GM18498 (cell line): ENCODE measurements around the gene AGAP3.

Source experiments
- ATAC-seq: cut with Tn5 transposase; IDR thresholded peaks from one replicate; pipeline ENCODE4 v1.9.1; 2021; ENCODE audit warnings: mild to moderate bottlenecking, moderate library complexity; ENCODE audit not compliant: unreplicated experiment

Gene AGAP3

DNA sequence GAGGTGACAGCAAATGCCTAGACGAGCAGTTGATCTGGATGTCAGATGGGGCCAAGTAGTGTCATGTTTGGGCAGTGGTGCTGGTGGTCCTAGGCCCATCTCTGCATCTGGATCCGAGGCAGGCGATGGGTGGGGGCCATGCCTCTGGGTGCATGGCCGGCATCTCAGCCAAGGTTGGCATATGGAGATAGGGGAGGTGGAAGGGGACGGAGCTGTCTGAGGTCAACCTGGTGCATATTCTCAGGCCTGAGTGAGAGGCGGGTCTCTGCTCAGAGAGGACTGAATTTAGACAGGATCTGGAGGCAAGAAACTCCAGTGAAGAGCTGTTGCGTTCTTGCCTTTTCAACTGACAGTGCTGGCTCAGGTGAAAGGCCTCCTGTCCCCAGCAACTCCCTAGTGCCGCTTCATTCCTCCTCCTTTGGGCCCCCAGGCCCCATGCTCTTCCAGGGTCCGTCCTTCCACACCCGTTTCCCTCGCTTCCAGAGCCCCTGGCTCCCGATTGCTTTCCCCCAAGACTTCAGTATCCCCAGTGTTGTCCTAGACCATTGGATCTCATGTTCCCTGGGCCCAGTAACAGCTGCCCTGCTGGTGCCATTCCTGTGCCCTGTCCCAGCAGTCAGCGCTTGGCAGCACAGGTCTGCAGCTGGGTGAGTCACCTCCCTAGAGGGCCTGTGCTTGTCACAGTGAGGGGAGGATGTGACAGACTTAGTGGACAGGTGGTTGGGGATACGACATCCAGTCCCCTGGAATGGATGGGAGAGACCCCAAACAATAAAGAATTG is 48.7 kb downstream of the AGAP3 start:
- no peak for ATAC-seq

DNA sequence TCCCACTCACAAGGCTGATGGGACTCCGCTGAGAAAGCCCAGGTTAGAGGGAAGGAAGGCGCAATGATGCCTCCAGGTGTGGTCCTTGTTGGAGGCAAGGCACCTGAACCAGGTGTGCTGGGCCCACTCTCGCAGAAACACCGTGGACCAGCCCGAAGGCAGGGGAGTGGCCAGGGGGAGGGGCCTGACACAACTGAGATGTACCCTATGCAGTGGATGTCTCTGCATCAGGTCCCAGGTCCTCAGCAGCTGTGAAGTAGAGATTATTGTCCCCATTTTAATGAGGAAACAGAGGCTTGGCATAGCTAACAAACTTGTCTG is 49.2 kb downstream of the AGAP3 start:
- no peak for ATAC-seq

GRCh38 chr7:151135866-151136843 is 49.9 kb downstream of the AGAP3 start:
- ATAC-seq: no peak

GRCh38 chr7:151137076-151137675 is 50.9 kb downstream of the AGAP3 start:
- no peak for ATAC-seq

- ATAC-seq: no peak
Measured at GRCh38 chr7:151137791-151138152, 51.5 kb downstream of the AGAP3 start.

DNA sequence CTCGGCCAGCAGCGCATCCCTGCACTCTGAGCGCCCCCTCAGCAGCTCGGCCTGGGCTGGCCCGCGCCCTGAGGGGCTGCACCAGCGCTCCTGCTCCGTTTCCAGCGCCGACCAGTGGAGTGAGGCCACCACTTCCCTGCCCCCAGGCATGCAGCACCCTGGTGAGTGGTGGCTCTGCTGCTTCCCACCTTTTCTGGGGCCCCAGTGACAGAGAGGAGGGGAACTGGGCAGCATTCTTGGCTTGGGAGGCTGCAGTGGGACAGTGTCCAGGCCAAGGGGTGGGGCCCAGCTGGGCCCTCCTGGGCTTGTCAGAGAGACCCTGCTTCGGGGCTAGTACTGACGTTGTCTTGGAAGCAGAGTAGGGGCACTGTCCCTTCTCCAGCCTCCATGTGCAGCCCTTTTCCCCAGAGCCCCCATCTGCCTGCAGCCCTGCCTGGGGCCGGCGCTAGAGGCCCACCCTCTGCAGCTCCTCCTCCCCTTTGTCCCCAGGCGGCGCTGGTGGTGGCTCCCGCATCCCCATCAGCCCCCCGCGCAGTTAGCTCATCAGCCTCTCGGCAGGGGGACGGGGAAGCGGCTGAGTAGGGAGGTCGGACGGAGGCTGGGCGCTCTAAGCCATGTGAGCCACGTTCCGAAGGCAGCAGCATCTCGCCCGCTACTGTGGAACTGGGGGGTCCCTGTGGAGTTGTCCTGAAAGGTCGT is 52.0 kb downstream of the AGAP3 start:
- ATAC-seq: no peak

GRCh38 chr7:151139071-151139790 is 53.0 kb downstream of the AGAP3 start:
- no peak for ATAC-seq

DNA sequence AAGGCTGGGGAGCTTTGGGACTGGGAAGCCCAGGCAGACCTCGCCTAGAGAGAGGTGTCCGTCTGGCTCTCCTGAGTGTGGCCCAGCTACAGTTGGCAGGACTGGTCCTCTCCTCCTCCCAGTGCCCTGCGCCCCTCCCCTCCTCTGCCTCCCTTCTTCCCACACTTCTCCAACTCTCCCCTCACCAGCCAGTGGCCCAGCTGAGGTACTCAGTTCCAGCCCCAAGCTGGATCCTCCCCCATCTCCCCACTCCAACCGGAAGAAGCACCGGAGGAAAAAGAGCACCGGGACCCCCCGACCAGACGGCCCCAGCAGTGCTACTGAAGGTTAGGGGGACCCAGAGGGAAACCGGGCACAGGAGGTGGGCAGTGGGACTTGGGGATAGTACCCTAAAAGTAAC is 53.5 kb downstream of the AGAP3 start:
- no peak for ATAC-seq

DNA sequence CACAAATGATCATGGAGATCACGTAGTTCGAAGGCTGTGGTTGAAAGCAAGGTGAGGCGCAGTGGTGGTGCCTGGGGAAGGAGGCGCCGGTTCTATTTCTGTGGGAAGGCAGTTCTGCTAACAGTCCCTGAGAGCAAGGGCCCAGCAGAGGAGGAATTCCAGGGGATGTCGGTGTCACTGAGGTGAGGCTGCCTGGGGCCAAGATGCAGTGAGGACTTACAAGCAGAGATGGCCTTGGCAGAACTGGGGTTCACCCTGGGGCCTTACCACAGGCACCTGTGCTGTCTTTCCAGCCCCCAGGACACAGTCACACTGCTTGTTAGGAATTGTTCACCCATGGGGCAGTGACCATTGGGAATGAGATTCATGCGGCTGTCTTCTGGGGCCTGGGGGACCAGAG is 54.6 kb downstream of the AGAP3 start:
- no peak for ATAC-seq

GRCh38 chr7:151141311-151141854 is 55.1 kb downstream of the AGAP3 start:
- ATAC-seq: no peak

- no peak for ATAC-seq
Measured at GRCh38 chr7:151141855-151142685, 55.8 kb downstream of the AGAP3 start.

DNA sequence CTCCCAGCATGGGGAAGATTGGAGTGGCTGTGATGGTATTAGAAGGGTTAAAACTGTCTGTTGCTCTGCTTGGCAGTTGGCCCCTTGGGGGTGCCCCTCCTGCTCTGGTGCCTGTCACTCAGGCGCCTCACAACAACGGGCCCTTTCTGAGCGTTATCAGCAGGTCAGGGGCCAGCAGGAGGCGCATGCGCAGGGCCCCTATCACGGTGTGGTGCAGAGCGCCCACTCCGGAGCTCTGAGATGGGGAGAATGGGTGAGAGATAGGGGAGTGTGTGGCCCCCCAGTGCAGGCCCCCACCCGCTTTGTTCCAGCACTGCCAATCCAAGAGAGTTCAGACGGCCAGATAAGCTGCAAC is 56.4 kb downstream of the AGAP3 start:
- ATAC-seq: no peak

GRCh38 chr7:151143261-151144015 is 57.2 kb downstream of the AGAP3 start:
- ATAC-seq: no peak

GRCh38 chr7:151144387-151144786 is 58.1 kb downstream of the AGAP3 start:
- ATAC-seq: no peak

- ATAC-seq: no peak
Measured at GRCh38 chr7:151146761-151147160, 60.5 kb downstream of the AGAP3 start.

GRCh38 chr7:151148319-151149259 is 62.3 kb downstream of the AGAP3 start:
- no peak for ATAC-seq

DNA sequence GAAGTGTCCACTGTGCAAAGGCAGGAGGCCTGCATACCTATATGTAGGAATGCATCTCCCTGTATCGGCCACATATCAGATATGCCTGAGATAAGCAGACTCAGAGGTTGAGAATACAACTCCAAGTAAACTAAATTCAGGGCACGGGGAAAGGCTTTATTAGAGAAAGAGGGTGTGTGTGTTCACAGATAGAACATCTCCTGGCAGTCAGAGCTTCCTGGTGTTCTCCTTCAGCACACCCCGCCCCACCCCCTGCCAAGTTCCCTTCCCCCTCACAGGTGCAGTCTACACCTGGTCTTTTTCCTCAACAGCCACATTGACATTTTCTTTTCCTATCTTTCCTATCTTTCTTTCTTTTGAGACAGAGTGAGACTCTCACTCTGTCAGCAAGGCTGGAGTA is 64.1 kb downstream of the AGAP3 start:
- no peak for ATAC-seq
